HAP-1 (cell line): ENCODE results near the gene CHCHD6.

Experiments used
- DNase-seq, 2 experiments: peaks; one replicate each; pipeline ENCODE4 v3.0.0-alpha.2; 2016 to 2020; ENCODE audit warnings: low spot score in 2 of 2
- H3K27me3 ChIP-seq: fragments of 250-450 bp; sonication (Bioruptor Pico); 2 replicates; pipeline ENCODE4 v1.5.1; 2020; ENCODE audit warnings: low read depth, mild to moderate bottlenecking, moderate library complexity
- H3K36me3 ChIP-seq: fragments of 250-450 bp; sonication (Bioruptor Pico); replicated peaks from 2 replicates; pipeline ENCODE4 v1.5.1; 2020; ENCODE audit warnings: mild to moderate bottlenecking
- H3K4me1 ChIP-seq: fragments of 250-450 bp; sonication (Bioruptor Pico); 2 replicates; pipeline ENCODE4 v1.5.1; 2020; ENCODE audit warnings: mild to moderate bottlenecking
- H3K4me3 ChIP-seq: fragments of 250-450 bp; sonication (Bioruptor Pico); 2 replicates; pipeline ENCODE4 v1.5.1; 2020; ENCODE audit warnings: mild to moderate bottlenecking, moderate library complexity
- H3K9me3 ChIP-seq: fragments of 250-450 bp; sonication (Bioruptor Pico); 2 replicates; pipeline ENCODE4 v1.5.1; 2020; ENCODE audit warnings: mild to moderate bottlenecking, moderate library complexity
- in situ Hi-C: fragments of 300-500 bp; cut with MboI; formaldehyde crosslinking; loops from 3 replicates; pipeline ENCODE4 v1.14.3; 2020; ENCODE audit warnings: low sequenced_read_pairs, inconsistent platforms, mixed read lengths

Gene CHCHD6

DNA sequence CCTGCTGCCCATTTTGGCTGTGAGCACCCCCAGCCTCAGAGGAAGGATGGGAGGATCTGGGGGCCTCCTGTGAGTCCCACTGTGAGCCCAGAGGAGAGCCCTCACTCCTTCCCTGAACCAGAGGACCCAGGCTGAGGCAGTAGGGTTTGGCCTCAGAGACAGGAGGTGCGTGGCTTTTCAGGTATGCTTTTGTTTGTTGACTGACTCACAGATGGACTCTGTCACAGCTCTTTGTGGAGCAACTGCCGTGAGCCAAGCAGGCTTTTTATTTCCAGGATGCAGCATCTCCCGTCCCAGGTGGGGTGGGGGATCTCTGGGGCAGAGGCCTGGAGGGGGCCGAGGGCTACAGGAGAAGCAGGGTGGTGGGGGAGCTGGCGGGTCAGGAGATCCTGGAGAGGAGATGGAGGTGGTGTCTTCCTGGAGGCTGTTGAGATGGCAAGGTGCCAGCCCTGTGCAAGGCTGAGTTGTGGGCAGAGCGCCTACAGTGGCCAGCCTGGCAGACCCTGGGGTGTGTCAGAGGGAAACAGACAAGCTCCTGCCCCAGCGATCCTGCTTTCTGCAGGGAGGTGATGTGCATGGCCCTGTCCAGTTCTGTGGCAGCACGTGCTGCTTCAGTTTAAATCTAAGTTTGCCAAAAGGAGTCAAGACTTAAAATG lies 302.9 kb downstream of the CHCHD6 start:
- H3K27me3 ChIP-seq, result no peaks in the 10 kb centered on the region
- peaks cover 10% of the 10 kb centered on the region for H3K36me3 ChIP-seq
- in situ Hi-C loops, result no loop called here
- no peaks in the 10 kb centered on the region for H3K4me1 ChIP-seq
- DNase-seq, result no peak
- no peak overlapping the region for H3K4me3 ChIP-seq
- no peaks in the 10 kb centered on the region for H3K9me3 ChIP-seq

DNA sequence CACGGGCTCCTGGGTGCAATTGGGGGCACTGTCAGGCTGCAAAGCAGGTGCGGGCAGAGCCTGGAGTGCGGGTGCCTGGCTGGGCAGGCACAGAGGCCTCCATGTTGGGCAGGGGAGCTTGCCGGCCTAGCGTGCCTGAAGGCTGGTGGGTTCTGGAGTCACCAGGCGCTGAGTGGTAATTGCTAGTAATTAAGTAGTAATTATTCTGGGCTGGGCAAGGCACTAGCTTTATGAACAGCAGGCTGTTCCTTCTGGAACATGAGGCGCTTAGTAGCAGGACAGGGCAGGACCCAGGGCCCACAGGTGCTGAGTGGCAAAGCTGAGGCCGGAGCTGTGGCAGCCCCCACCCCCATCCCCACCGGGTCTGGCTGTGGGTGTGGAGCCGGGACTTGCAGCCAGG lies 304.2 kb downstream of the CHCHD6 start:
- no peak for DNase-seq
- H3K36me3 ChIP-seq, result peaks cover 16% of the 10 kb centered on the region
- no peaks in the 10 kb centered on the region for H3K9me3 ChIP-seq
- in situ Hi-C loops, result no loop called here
- no peaks in the 10 kb centered on the region for H3K4me1 ChIP-seq
- H3K4me3 ChIP-seq, result no peak overlapping the region
- no peaks in the 10 kb centered on the region for H3K27me3 ChIP-seq

DNA sequence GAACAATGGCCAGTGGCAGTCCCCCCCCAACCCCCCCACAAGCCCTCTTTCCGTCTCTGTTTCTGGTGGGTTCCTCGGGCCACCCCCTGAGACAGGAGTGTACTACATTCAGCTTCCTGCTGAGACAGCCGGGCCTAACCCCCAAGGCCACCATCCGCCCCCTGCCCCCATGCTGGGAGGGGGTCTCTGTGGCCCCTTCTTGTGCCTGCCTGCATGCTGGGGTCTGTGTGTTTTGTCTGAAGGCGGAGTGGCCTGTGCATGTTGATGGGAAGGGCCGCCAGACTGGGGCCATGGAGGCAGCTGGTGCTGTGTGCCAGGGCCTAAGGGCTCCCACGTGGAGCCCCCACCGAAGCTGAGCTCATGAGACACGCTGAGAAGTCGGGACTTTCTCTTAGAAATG lies 305.5 kb downstream of the CHCHD6 start:
- in situ Hi-C loops, result no loop called here
- no peaks in the 10 kb centered on the region for H3K4me1 ChIP-seq
- DNase-seq, result no peak
- no peak overlapping the region for H3K4me3 ChIP-seq
- H3K9me3 ChIP-seq, result no peaks in the 10 kb centered on the region
- no peaks in the 10 kb centered on the region for H3K27me3 ChIP-seq
- peaks cover 14% of the 10 kb centered on the region for H3K36me3 ChIP-seq
